ENCODE measurements around the gene SRCAP. TPM values are rescaled to one million over a fixed set of nuclear protein-coding genes. Genes with fewer than 3 reads are reported as not detected.

SRCAP gene
- total and polyA plus RNA-seq, 2 of the 8 experiments (the other 6 are each of a cell fraction or from before 2014, with no cell fraction given): 5.5 to 54.3 TPM

DNA sequence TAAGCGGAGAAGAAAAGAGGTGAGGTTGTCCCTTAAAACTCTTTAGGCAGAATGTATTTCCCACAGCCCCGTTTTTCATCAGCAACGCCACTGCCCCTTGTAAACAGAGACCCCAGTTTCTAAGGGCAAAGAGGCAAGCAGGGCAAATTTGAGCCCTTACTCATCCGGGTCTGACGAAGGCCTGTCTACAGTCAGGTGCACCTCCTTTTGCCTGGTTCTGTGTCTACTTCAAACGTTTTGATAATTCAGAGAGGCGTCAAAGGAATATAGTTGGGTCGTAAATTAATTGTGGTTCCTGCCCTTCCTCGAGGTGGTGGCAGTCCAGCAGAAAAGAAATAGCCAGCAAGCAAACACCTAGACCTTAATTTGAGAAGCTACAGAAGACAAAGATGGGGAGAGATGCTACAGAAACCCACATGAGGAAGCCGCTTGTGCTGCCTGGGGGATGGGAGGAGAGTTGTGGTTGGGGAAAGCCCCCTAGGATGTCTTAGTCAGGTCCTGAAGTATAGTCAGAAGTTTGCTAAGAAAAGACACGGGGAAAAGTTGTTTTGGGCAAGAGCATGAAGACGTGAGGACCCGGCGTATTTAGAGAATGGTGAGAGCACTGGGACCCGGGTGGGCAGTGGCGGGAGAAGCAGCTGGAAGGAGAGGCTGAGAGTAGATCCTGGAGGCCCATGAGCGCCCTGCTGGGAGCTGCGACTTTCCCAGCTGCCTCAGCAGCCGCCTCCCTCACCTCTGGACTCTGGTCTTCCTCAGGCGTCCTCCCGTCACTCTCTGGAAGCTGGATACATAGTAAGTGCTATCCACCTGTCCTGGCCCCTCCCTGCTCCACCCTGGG, 38.3 kb upstream of the SRCAP start:
- no peak overlapping the region for H3K56ac ChIP-seq (replicated peaks; ENCODE audit: insufficient read length, low read depth, low read length)
- peaks cover 0 to 11% (median 2%) of the 10 kb centered on the region in 4 experiments; a peak in 4 of 8 replicates for H3K36me3 ChIP-seq (ENCODE audit: control insufficient read depth in 2 of 4, insufficient read depth in 4 of 4, low read length in 3 of 4)
- no peak overlapping the region for H3K9ac ChIP-seq (replicated peaks in 1 of 4; ENCODE audit: extremely low read depth in 1 of 4, low read depth in 3 of 4, low read length in 3 of 4)
- peak overlapping the region in 2 of 4 experiments; percentile 72 to 96; a peak in 2 of 8 replicates for H3K4me3 ChIP-seq (ENCODE audit: extremely low read depth in 1 of 4, insufficient read depth in 2 of 4, low read depth in 3 of 4, low read length in 4 of 4)
- no peaks in the 10 kb centered on the region for H3K9me3 ChIP-seq (ENCODE audit: insufficient read depth in 2 of 2, low read depth in 1 of 2, low read length in 1 of 2)
- no peak overlapping the region for H3K4ac ChIP-seq (replicated peaks; ENCODE audit: insufficient read length, low read depth, low read length)
- no peak overlapping the region for H3K23ac ChIP-seq (ENCODE audit: insufficient read length)
- H2BK120ac ChIP-seq (replicated peaks; ENCODE audit: low read depth, low read length): no peak overlapping the region
- no peak overlapping the region for H2BK12ac ChIP-seq (ENCODE audit: low read depth, low read length)
- no peak overlapping the region for H2BK5ac ChIP-seq (ENCODE audit: low read depth, low read length)
- H2AFZ ChIP-seq (ENCODE audit: low read length): no peak overlapping the region
- CTCF ChIA-PET (ENCODE audit: partially characterized antibody): interaction anchor here (1.1 to 2.6 kb wide), 5 partner anchors 12 to 37 kb away, joined by 3 to 10 read pairs (median 5); no protein-coding TSS in a partner anchor
- H4K91ac ChIP-seq (replicated peaks; ENCODE audit: insufficient read length, low read length): no peak overlapping the region
- H3K79me2 ChIP-seq (ENCODE audit: control insufficient read depth in 1 of 2, insufficient read depth in 2 of 2, low read length in 2 of 2): no peaks in the 10 kb centered on the region
- DNase-seq (ENCODE audit: low read depth in 1 of 2, low spot score in 2 of 2) (no peak), FAIRE-seq (no peak)
- H2AK5ac ChIP-seq (ENCODE audit: low read depth, low read length): no peak overlapping the region
- H3K4me1 ChIP-seq (replicated peaks in 1 of 4; ENCODE audit: control insufficient read depth in 3 of 4, insufficient read depth in 4 of 4, low read length in 3 of 4): peaks cover 2 to 13% (median 6%) of the 10 kb centered on the region in 4 experiments; a peak in 6 of 7 replicates
- H3K18ac ChIP-seq (ENCODE audit: extremely low read depth, low read length): no peak overlapping the region
- H3K27ac ChIP-seq (ENCODE audit: low read depth, low read length): no peak overlapping the region
- peaks cover 14 to 45% of the 10 kb centered on the region in 2 experiments for H4K20me1 ChIP-seq (replicated peaks in 1 of 2; ENCODE audit: control insufficient read depth in 1 of 2, insufficient read depth in 2 of 2, low read length in 2 of 2)
- H4K5ac ChIP-seq (ENCODE audit: insufficient read length, low read depth, low read length): no peak overlapping the region
- H2BK15ac ChIP-seq (ENCODE audit: low read length): no peak overlapping the region
- peak overlapping the region; percentile 69 to 71; a peak in 3 of 4 replicates for H3K4me2 ChIP-seq (ENCODE audit: insufficient read depth in 1 of 2, low read depth in 2 of 2, low read length in 2 of 2)
- WGBS, 2 experiments (ENCODE audit: extremely low coverage in 1 of 2, insufficient coverage in 1 of 2, insufficient read length in 1 of 2, insufficient replicate concordance in 2 of 2, low coverage in 1 of 2, low lambda C conversion rate in 2 of 2, missing lambda C conversion rate in 1 of 2): 82% methylated on average over 21 of the region's 21 CpGs; no CpG with 5 or more reads in 1 of the 2 experiments
- H4K8ac ChIP-seq (ENCODE audit: extremely low read depth, insufficient read depth, low read length): no peak overlapping the region
- H3K23me2 ChIP-seq (ENCODE audit: low read depth, low read length): peaks cover 12% of the 10 kb centered on the region; the same call in 1 of the 2 replicates
- no peak overlapping the region for H3K14ac ChIP-seq (ENCODE audit: insufficient read length)
- no peak overlapping the region for H2BK20ac ChIP-seq (ENCODE audit: low read length)
- H3K79me1 ChIP-seq (ENCODE audit: low read depth, low read length): no peaks in the 10 kb centered on the region
- H3K27me3 ChIP-seq (replicated peaks in 1 of 4; ENCODE audit: control insufficient read depth in 3 of 4, extremely low read depth in 1 of 4, insufficient read depth in 3 of 4, low read length in 3 of 4): peaks cover 2 to 50% (median 29%) of the 10 kb centered on the region in 4 experiments
- POLR2A ChIA-PET (ENCODE audit: partially characterized antibody): interaction anchor here (1.1 to 3.2 kb wide), 3 partner anchors 9 to 36 kb away, joined by 4 to 14 read pairs (median 11); no protein-coding TSS in a partner anchor
- TF ChIP-seq SUZ12 (IDR thresholded peaks at IDR 0.05; ENCODE audit: low read length) (0 out of 2 replicates have a peak, but pooled peaks have one; percentile 4), SP4 (IDR thresholded peaks at IDR 0.05; ENCODE audit: low read length) (no peak)

Measured in H1 (cell line).